Vagina (tissue), 2 donors: ENCODE measurements around the gene S100G. TPM values are rescaled to one million over a fixed set of nuclear protein-coding genes. Genes with fewer than 3 reads are reported as not detected.

Experiments
- DNase-seq, 2 donors: peaks; one replicate each; pipeline ENCODE4 v3.0.0-alpha.2; 2017; ENCODE audit errors: extremely low spot score in 2 of 2
- H3K27ac ChIP-seq: fragments of 200-600 bp; sonication (generic); one replicate; pipeline ENCODE4 v1.5.1; 2019
- H3K27me3 ChIP-seq: fragments of 200-600 bp; sonication (generic); one replicate; pipeline ENCODE4 v1.5.1; 2019
- H3K36me3 ChIP-seq, 2 donors: fragments of 200-600 bp; sonication (generic); one replicate each; pipeline ENCODE4 v1.5.1; 2017 to 2019
- H3K4me1 ChIP-seq: fragments of 200-600 bp; sonication (generic); one replicate; pipeline ENCODE4 v1.5.1; 2019
- H3K4me3 ChIP-seq, 2 donors: fragments of 200-600 bp; sonication (generic); 1 replicate in 1 of 2; 2 replicates in 1 of 2; pipeline ENCODE4 v1.5.1; 2016 to 2019
- H3K9me3 ChIP-seq: fragments of 200-600 bp; sonication (generic); one replicate; pipeline ENCODE4 v1.5.1; 2019
- POLR2A ChIP-seq, 2 donors: fragments of 450-650 bp; IDR thresholded peaks; one replicate each; pipeline ENCODE4 v1.6.1; 2017; ENCODE audit warnings: antibody characterized with exemption in 2 of 2, mild to moderate bottlenecking in 2 of 2, moderate library complexity in 2 of 2
- POLR2AphosphoS5 ChIP-seq, 2 donors: sonication (generic); formaldehyde crosslinking; IDR thresholded peaks; one replicate each; pipeline ENCODE4 v1.9.0; 2017; ENCODE audit warnings: antibody characterized with exemption in 2 of 2, mild to moderate bottlenecking in 2 of 2, low read depth in 1 of 2; ENCODE audit not compliant: insufficient read depth in 1 of 2
- intact Hi-C: fragments of 100-400 bp; cut with DNase I; formaldehyde crosslinking; loops from one replicate; pipeline ENCODE4 v1.15.1; 2023
- total RNA-seq: library from RNA; depleted of rRNA; stranded (reverse); fragments of >200 nt; gene quantifications from one replicate; pipeline ENCODE4 v1.2.3, GENCODE V29; 2016
- TF ChIP-seq, protein P1 (sequence below), 3 experiments: fragments of 450-650 bp in 2 of 3; fragments of 200-600 bp in 1 of 3; sonication (generic) in 1 of 3; IDR thresholded peaks; one replicate each; pipeline ENCODE4 v1.5.1; 2017 to 2019; ENCODE audit warnings: antibody characterized with exemption in 3 of 3, mild to moderate bottlenecking in 2 of 3, moderate library complexity in 2 of 3

Gene S100G
- total RNA-seq, 1 donor from 2014 or later: not detected

DNA sequence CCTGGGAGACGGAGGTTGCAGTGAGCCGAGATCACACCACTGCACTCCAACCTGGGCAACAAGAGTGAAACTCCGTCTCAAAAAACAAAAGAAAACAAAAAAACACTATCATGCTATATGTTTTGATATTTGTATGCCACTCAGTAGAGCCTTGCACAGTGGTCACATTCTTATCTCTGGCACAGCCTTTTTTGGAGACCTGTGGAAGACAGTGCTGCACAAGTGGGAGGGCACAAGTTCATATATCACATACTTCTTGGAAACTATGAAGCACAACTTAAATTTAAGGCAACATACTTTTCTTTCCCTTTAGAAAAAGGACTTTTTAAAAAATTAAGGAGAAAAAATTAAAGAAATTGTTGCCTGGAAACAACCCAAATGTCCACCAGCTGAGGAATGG, 14.4 kb upstream of the S100G start:
- no peak overlapping the region for H3K27ac ChIP-seq
- H3K4me1 ChIP-seq: no peaks in the 10 kb centered on the region
- no peaks in the 10 kb centered on the region for H3K27me3 ChIP-seq
- no peaks in the 10 kb centered on the region for H3K36me3 ChIP-seq
- TF ChIP-seq POLR2AphosphoS5 (IDR thresholded peaks at IDR 0.05; ENCODE audit: insufficient read depth in 1 of 2, low read depth in 1 of 2): no peak
- TF ChIP-seq, protein P1, sequence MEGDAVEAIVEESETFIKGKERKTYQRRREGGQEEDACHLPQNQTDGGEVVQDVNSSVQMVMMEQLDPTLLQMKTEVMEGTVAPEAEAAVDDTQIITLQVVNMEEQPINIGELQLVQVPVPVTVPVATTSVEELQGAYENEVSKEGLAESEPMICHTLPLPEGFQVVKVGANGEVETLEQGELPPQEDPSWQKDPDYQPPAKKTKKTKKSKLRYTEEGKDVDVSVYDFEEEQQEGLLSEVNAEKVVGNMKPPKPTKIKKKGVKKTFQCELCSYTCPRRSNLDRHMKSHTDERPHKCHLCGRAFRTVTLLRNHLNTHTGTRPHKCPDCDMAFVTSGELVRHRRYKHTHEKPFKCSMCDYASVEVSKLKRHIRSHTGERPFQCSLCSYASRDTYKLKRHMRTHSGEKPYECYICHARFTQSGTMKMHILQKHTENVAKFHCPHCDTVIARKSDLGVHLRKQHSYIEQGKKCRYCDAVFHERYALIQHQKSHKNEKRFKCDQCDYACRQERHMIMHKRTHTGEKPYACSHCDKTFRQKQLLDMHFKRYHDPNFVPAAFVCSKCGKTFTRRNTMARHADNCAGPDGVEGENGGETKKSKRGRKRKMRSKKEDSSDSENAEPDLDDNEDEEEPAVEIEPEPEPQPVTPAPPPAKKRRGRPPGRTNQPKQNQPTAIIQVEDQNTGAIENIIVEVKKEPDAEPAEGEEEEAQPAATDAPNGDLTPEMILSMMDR (IDR thresholded peaks at IDR 0.05): no peak
- TF ChIP-seq POLR2A (IDR thresholded peaks at IDR 0.05): no peak
- H3K4me3 ChIP-seq: no peak overlapping the region
- H3K9me3 ChIP-seq: no peaks in the 10 kb centered on the region
- intact Hi-C loops: no loop called here
- no peak for DNase-seq

DNA sequence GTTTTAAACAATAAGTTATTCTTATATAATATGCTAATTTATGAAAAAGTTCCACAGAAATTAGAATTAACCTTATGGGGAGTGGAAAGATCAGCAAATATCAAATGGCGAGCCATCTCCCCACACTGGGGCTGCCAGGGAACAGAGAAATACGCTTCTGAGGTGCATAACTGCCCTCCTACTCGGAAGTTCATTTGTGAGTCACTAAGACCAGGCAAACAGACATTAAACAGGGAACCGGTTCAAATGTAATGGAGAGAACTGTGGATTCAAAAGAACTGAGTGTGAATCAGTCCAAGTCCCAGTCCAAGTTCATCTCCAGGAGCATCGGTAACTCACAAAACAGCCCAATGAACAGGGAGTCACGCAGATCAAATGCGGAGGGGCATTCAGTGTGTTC, 11.4 kb upstream of the S100G start:
- no peak for DNase-seq
- Histone ChIP-seq H3K36me3 (no peaks in the 10 kb centered on the region), H3K27ac (no peak overlapping the region), H3K4me3 (no peak overlapping the region), H3K27me3 (no peaks in the 10 kb centered on the region), H3K4me1 (no peaks in the 10 kb centered on the region), H3K9me3 (no peaks in the 10 kb centered on the region)
- intact Hi-C loops: no loop called here
- no peak for TF ChIP-seq POLR2AphosphoS5 (IDR thresholded peaks at IDR 0.05; ENCODE audit: insufficient read depth in 1 of 2, low read depth in 1 of 2)
- TF ChIP-seq, protein P1 (IDR thresholded peaks at IDR 0.05): no peak
- no peak for TF ChIP-seq POLR2A (IDR thresholded peaks at IDR 0.05)

DNA sequence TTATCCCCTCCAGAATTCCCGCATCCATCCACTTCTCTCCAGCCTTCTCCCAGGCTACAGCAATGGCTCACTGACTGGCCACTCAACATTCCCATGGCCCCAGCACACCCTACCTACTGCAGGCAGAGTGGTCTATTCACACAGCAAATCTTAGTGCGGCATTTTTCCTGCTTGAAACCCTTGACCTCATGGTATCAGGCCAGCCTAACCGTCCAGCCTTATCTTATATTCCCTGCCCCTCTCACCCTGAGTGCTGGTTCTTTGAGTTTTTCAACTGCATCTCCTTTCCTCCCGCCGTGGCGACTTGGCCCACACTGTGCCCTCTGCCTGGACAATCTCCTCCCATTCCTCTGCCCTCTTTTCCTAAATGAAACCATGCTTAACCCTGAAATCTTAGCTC, 10.0 kb upstream of the S100G start:
- Histone ChIP-seq H3K4me1 (no peaks in the 10 kb centered on the region), H3K4me3 (no peak overlapping the region), H3K36me3 (no peaks in the 10 kb centered on the region), H3K27me3 (no peaks in the 10 kb centered on the region), H3K27ac (no peak overlapping the region), H3K9me3 (no peaks in the 10 kb centered on the region)
- no peak for DNase-seq
- intact Hi-C loops: no loop called here
- TF ChIP-seq POLR2A (IDR thresholded peaks at IDR 0.05): no peak
- TF ChIP-seq POLR2AphosphoS5 (IDR thresholded peaks at IDR 0.05; ENCODE audit: insufficient read depth in 1 of 2, low read depth in 1 of 2): no peak
- TF ChIP-seq, protein P1 (IDR thresholded peaks at IDR 0.05): no peak

DNA sequence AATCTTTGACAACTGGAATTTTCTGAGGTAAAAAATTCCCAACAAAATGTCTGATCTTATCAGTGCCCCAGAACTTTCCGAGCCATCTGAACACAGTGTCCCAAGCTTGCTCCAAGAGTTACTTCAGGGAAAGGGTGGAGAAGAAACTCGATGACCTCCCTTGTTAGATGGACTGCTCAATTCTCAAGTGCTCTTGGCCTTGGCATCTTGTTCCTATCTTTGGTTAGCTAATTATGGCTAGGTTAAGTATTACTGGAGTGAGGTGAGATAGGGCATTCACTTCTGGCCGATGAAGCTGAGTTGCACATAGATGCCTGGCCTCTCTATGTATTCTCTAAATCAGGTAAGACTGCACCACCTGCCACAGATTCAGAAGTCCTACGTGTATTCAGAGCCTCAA, 9.1 kb upstream of the S100G start:
- Histone ChIP-seq H3K36me3 (no peaks in the 10 kb centered on the region), H3K27ac (no peak overlapping the region), H3K4me3 (no peak overlapping the region), H3K9me3 (no peaks in the 10 kb centered on the region), H3K4me1 (no peaks in the 10 kb centered on the region), H3K27me3 (no peaks in the 10 kb centered on the region)
- intact Hi-C loops: no loop called here
- DNase-seq: no peak
- TF ChIP-seq POLR2A (IDR thresholded peaks at IDR 0.05) (no peak), POLR2AphosphoS5 (IDR thresholded peaks at IDR 0.05; ENCODE audit: insufficient read depth in 1 of 2, low read depth in 1 of 2) (no peak)
- TF ChIP-seq, protein P1 (IDR thresholded peaks at IDR 0.05): no peak

DNA sequence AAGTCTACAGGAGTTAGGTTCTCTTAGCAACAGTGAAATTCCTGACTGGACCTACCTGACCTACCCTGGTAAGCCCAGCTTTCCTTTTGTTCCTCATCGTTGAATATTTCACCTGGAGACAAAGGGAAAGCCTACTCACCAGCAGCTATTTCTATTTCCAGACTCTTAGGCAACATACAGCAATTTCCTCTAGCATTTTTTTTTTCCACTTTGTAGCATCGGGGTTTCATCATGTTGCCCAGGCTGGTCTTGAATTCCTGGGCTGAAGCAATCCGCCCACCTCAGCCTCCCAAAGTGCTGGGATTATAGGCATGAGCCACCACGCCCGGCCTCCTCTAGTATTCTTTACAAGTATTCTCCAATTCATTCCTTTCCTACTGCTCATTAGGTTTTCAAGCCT, 6.8 kb upstream of the S100G start:
- intact Hi-C loops: no loop called here
- H3K9me3 ChIP-seq: no peaks in the 10 kb centered on the region
- H3K36me3 ChIP-seq: no peaks in the 10 kb centered on the region
- H3K27me3 ChIP-seq: no peaks in the 10 kb centered on the region
- no peaks in the 10 kb centered on the region for H3K4me1 ChIP-seq
- TF ChIP-seq POLR2A (IDR thresholded peaks at IDR 0.05): no peak
- TF ChIP-seq, protein P1 (IDR thresholded peaks at IDR 0.05): no peak
- no peak for TF ChIP-seq POLR2AphosphoS5 (IDR thresholded peaks at IDR 0.05; ENCODE audit: insufficient read depth in 1 of 2, low read depth in 1 of 2)
- no peak overlapping the region for H3K27ac ChIP-seq
- DNase-seq: no peak
- H3K4me3 ChIP-seq: no peak overlapping the region
